HCT116 (cell line): ENCODE results near the gene SLBP. TPM values are rescaled to one million over a fixed set of nuclear protein-coding genes. Genes with fewer than 3 reads are reported as not detected.

Experiments
- ATAC-seq: fragments of 200-7000 bp; cut with Tn5 transposase; 2 replicates; pipeline ENCODE4 v1.9.1; 2020; ENCODE audit warnings: mild to moderate bottlenecking, moderate library complexity
- BruUV-seq: library from RNA; stranded (reverse); fragments of 400-500 nt; replicated peaks from 2 replicates; lab custom pipeline; 2021; lab: Mats Ljungman, UMichigan
- CTCF ChIA-PET: fragments of 300-600 bp; sonication (Branson Sonifier 250); formaldehyde crosslinking; loops from one replicate; lab custom pipeline; 2021; ENCODE audit warnings: antibody characterized with exemption; lab: Charles Lee
- POLR2A ChIA-PET: fragments of 300-600, 350-600 bp; sonication (Branson Sonifier 250); formaldehyde crosslinking; loops from one replicate; lab custom pipeline; 2021; ENCODE audit warnings: antibody characterized with exemption; lab: Charles Lee
- RAD21 ChIA-PET, 2 experiments: fragments of 300-600 bp; sonication (Branson Sonifier 250); formaldehyde crosslinking; loops; one replicate each; lab custom pipeline; 2023; ENCODE audit warnings: low total read pairs in 2 of 2; ENCODE audit not compliant: uncharacterized antibody in 2 of 2, unreplicated experiment in 2 of 2, low non-redundant PET in 1 of 2; lab: Charles Lee
- DNase-seq: peaks from one replicate; pipeline ENCODE4 v3.0.0-alpha.2; 2010; ENCODE audit warnings: low read depth, low spot score
- H2AFZ ChIP-seq: fragments of 200-600 bp; shearing (Covaris generic), sonication (generic); 2 replicates; pipeline ENCODE4 v1.6.1; 2017; ENCODE audit warnings: low read depth, mixed run types, mixed read lengths, antibody characterized with exemption, low read length; ENCODE audit not compliant: poor library complexity, severe bottlenecking
- H3K27ac ChIP-seq: 2 replicates; pipeline ENCODE4 v1.5.1; 2012; ENCODE audit warnings: low read depth, low read length
- H3K27me3 ChIP-seq: fragments of 200-600 bp; sonication (generic); 2 replicates; pipeline ENCODE4 v1.6.1; 2016; ENCODE audit warnings: mixed run types, low read length, mixed read lengths; ENCODE audit not compliant: insufficient read depth
- H3K36me3 ChIP-seq, 2 experiments: fragments of 200-500 bp in 1 of 2; fragments of 200-600 bp in 1 of 2; sonication (Bioruptor generic) in 1 of 2; sonication (generic) in 1 of 2; 2 replicates each; pipeline versions ENCODE4 v1.5.1 to v1.6.1; 2014 to 2016; ENCODE audit warnings: low read length in 2 of 2, inconsistent platforms in 1 of 2, mixed read lengths in 1 of 2, mixed run types in 1 of 2; ENCODE audit not compliant: insufficient read depth in 2 of 2, control insufficient read depth in 1 of 2
- H3K4me1 ChIP-seq, 2 experiments: fragments of 200-600 bp in 1 of 2; sonication (generic) in 1 of 2; 2 replicates each; pipeline versions ENCODE4 v1.5.1 to v1.6.1; 2012 to 2017; ENCODE audit warnings: low read length in 2 of 2, inconsistent platforms in 1 of 2, mild to moderate bottlenecking in 1 of 2, mixed read lengths in 1 of 2, mixed run types in 1 of 2, moderate library complexity in 1 of 2; ENCODE audit not compliant: insufficient read depth in 2 of 2, control insufficient read depth in 1 of 2
- H3K4me2 ChIP-seq: fragments of 200-600 bp; sonication (generic); 2 replicates; pipeline ENCODE4 v1.6.1; 2017; ENCODE audit warnings: mixed run types, low read length, mixed read lengths
- H3K4me3 ChIP-seq, 2 experiments: fragments of 200-600 bp in 1 of 2; sonication (generic) in 1 of 2; replicated peaks in 1 of 2; 2 replicates each; pipeline ENCODE4 v1.5.1; 2011 to 2016; ENCODE audit warnings: low read length in 2 of 2, control low read depth in 1 of 2, low read depth in 1 of 2, mild to moderate bottlenecking in 1 of 2, mixed read lengths in 1 of 2, mixed run types in 1 of 2
- H3K79me2 ChIP-seq: fragments of 200-600 bp; sonication (generic); 2 replicates; pipeline ENCODE4 v1.6.1; 2017; ENCODE audit warnings: mild to moderate bottlenecking, mixed run types, low read length, moderate library complexity, mixed read lengths; ENCODE audit not compliant: insufficient read depth
- H3K9ac ChIP-seq: fragments of 200-600 bp; sonication (generic); 2 replicates; pipeline ENCODE4 v1.6.1; 2016; ENCODE audit warnings: low read length, mixed read lengths
- H3K9me2 ChIP-seq: fragments of 200-600 bp; sonication (generic), shearing (Covaris generic); 2 replicates; pipeline ENCODE4 v1.6.1; 2017; ENCODE audit warnings: mixed run types, mild to moderate bottlenecking, moderate library complexity; ENCODE audit not compliant: insufficient read depth
- H3K9me3 ChIP-seq, 2 experiments: fragments of 200-500 bp in 1 of 2; fragments of 200-600 bp in 1 of 2; sonication (Bioruptor generic) in 1 of 2; sonication (generic) in 1 of 2; 2 replicates each; pipeline ENCODE4 v1.6.1; 2014 to 2017; ENCODE audit warnings: low read length in 2 of 2, mixed read lengths in 2 of 2, inconsistent platforms in 1 of 2, low read depth in 1 of 2, mild to moderate bottlenecking in 1 of 2, mixed run types in 1 of 2, moderate library complexity in 1 of 2; ENCODE audit not compliant: control insufficient read depth in 1 of 2, insufficient read depth in 1 of 2
- H4K20me1 ChIP-seq: fragments of 200-600 bp; sonication (generic), shearing (Covaris generic); 2 replicates; pipeline ENCODE4 v1.6.1; 2017; ENCODE audit warnings: mixed run types, mild to moderate bottlenecking, moderate library complexity; ENCODE audit not compliant: insufficient read depth
- CBX3 ChIP-seq: IDR thresholded peaks from 2 replicates; pipeline ENCODE4 v1.6.1; 2012; ENCODE audit warnings: low read depth
- CEBPB ChIP-seq: IDR thresholded peaks from 2 replicates; pipeline ENCODE4 v1.6.1; 2012; ENCODE audit warnings: low read depth
- EZH2 ChIP-seq: fragments of 200-600 bp; sonication (generic); IDR thresholded peaks from 2 replicates; pipeline ENCODE4 v1.6.1; 2017; ENCODE audit warnings: antibody characterized with exemption, mixed run types
- EZH2phosphoT487 ChIP-seq: fragments of 200-600 bp; IDR thresholded peaks from 2 replicates; pipeline ENCODE4 v1.6.1; 2018; ENCODE audit warnings: antibody characterized with exemption, borderline replicate concordance
- FOSL1 ChIP-seq: IDR thresholded peaks from 2 replicates; pipeline ENCODE4 v1.6.1; 2012; ENCODE audit warnings: low read depth
- JUND ChIP-seq: IDR thresholded peaks from 2 replicates; pipeline ENCODE4 v1.6.1; 2012
- POLR2A ChIP-seq: IDR thresholded peaks from 2 replicates; pipeline ENCODE4 v1.7.0; 2011; ENCODE audit warnings: borderline replicate concordance; ENCODE audit not compliant: insufficient read depth, insufficient read length; ENCODE audit errors: extremely low read depth
- SP1 ChIP-seq: IDR thresholded peaks from 2 replicates; pipeline ENCODE4 v1.6.1; 2012; ENCODE audit warnings: low read depth
- SRF ChIP-seq: IDR thresholded peaks from 2 replicates; pipeline ENCODE4 v1.6.1; 2012; ENCODE audit warnings: low read depth
- ZBTB33 ChIP-seq: IDR thresholded peaks from 2 replicates; pipeline ENCODE4 v1.6.1; 2011; ENCODE audit warnings: mild to moderate bottlenecking, low read length, moderate library complexity; ENCODE audit not compliant: insufficient replicate concordance; ENCODE audit errors: extremely low read depth
- ZNF274 ChIP-seq: fragments of 200-500 bp; sonication (Bioruptor generic); IDR thresholded peaks from 2 replicates; pipeline ENCODE4 v1.6.1; 2014; ENCODE audit warnings: mild to moderate bottlenecking, low read depth, low read length, inconsistent platforms
- intact Hi-C: fragments of 100-400 bp; cut with micrococcal nuclease; formaldehyde crosslinking; loops from 2 replicates; pipeline ENCODE4 v1.10.0; 2022
- total RNA-seq: library from RNA; stranded (reverse); gene quantifications from one replicate; pipeline ENCODE4 v1.2.1, GENCODE V29; 2021; ENCODE audit not compliant: unreplicated experiment
- TF ChIP-seq, protein P1 (sequence below): IDR thresholded peaks from 2 replicates; pipeline ENCODE4 v1.6.1; 2012

Gene SLBP
- total RNA-seq, 1 experiment from 2014 or later, result 101 TPM

- ChIA-PET RAD21 (no interaction called here), POLR2A (no interaction called here)
- Histone ChIP-seq H3K4me2 (no peak overlapping the region), H4K20me1 (peaks cover 38% of the 10 kb centered on the region; the same call in 1 of the 2 replicates), H3K27ac (no peak overlapping the region)
- no peak for TF ChIP-seq CBX3
- no peak for TF ChIP-seq CEBPB
- no peak for TF ChIP-seq ZBTB33
- no peak for TF ChIP-seq SRF
- no peak for TF ChIP-seq POLR2A
- TF ChIP-seq EZH2, result no peak
- no peak for TF ChIP-seq SP1
- no peak for TF ChIP-seq EZH2phosphoT487
- no peak for TF ChIP-seq FOSL1
- TF ChIP-seq ZNF274, result no peak
- TF ChIP-seq, protein P1, sequence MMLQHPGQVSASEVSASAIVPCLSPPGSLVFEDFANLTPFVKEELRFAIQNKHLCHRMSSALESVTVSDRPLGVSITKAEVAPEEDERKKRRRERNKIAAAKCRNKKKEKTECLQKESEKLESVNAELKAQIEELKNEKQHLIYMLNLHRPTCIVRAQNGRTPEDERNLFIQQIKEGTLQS, result no peak
- TF ChIP-seq JUND, result no peak
- TF ChIP-seq, all 23 proteins: peak for 0
- peaks cover 19 to 41% of the 10 kb centered on the region in 2 experiments for H3K36me3 ChIP-seq
- H3K9me2 ChIP-seq, result no peaks in the 10 kb centered on the region
- peaks cover 91% of the 10 kb centered on the region for H3K79me2 ChIP-seq
- intact Hi-C loops, result no loop called here
- no TSS peak for BruUV-seq
- peaks cover 6 to 24% of the 10 kb centered on the region in 2 experiments; a peak in 3 of 4 replicates for H3K4me1 ChIP-seq
- H2AFZ ChIP-seq, result no peak overlapping the region
- no peak overlapping the region for H3K9ac ChIP-seq
- H3K4me3 ChIP-seq, result no peak overlapping the region
- ATAC-seq (no peak), DNase-seq (no peak)
- H3K9me3 ChIP-seq, result no peaks in the 10 kb centered on the region
- CTCF ChIA-PET, result interaction anchor here (2.2 kb wide), 1 partner anchor 15 kb away, joined by 7 read pairs; no protein-coding TSS in a partner anchor
- H3K27me3 ChIP-seq, result no peaks in the 10 kb centered on the region
Observed at GRCh38 chr4:1708581-1708980, 3.5 kb downstream of the SLBP start.
